HL-60/S4 treated with retinoic acid at 250 ng/mL for 4 days and 3 days (cell line): ENCODE results near the gene CASKIN2.

ENCODE experiments used
- in situ Hi-C: fragments of 300-500 bp; cut with MboI; formaldehyde crosslinking; loops from 2 replicates; pipeline ENCODE4 v1.7.0; 2022; ENCODE audit warnings: low sequenced_read_pairs

CASKIN2 gene

GRCh38 chr17:75549246-75550138, 34.2 kb upstream of the CASKIN2 start:
- in situ Hi-C loops = no loop called here

- in situ Hi-C loops = no loop called here
Observed at GRCh38 chr17:75548813-75549212, 33.5 kb upstream of the CASKIN2 start.

- in situ Hi-C loops = no loop called here
Observed at GRCh38 chr17:75547091-75547490, 31.8 kb upstream of the CASKIN2 start.

GRCh38 chr17:75546181-75546580, 30.8 kb upstream of the CASKIN2 start:
- in situ Hi-C loops = no loop called here

GRCh38 chr17:75544250-75544649, 28.9 kb upstream of the CASKIN2 start:
- in situ Hi-C loops = no loop called here

- in situ Hi-C loops = no loop called here
Observed at GRCh38 chr17:75542728-75543336, 27.5 kb upstream of the CASKIN2 start.

- in situ Hi-C loops = no loop called here
Observed at GRCh38 chr17:75542229-75542628, 26.9 kb upstream of the CASKIN2 start.

- in situ Hi-C loops = no loop called here
Observed at GRCh38 chr17:75540923-75541503, 25.7 kb upstream of the CASKIN2 start.

- in situ Hi-C loops = no loop called here
Observed at GRCh38 chr17:75539967-75540729, 24.8 kb upstream of the CASKIN2 start.

- in situ Hi-C loops = no loop called here
Observed at GRCh38 chr17:75536366-75536765, 21.0 kb upstream of the CASKIN2 start.

GRCh38 chr17:75535871-75536270, 20.5 kb upstream of the CASKIN2 start:
- in situ Hi-C loops = no loop called here

- in situ Hi-C loops = no loop called here
Observed at GRCh38 chr17:75535119-75535537, 19.8 kb upstream of the CASKIN2 start.

GRCh38 chr17:75531721-75532072, 16.4 kb upstream of the CASKIN2 start:
- in situ Hi-C loops = no loop called here

GRCh38 chr17:75530837-75531720, 15.7 kb upstream of the CASKIN2 start:
- in situ Hi-C loops = no loop called here

GRCh38 chr17:75526555-75527270, 11.4 kb upstream of the CASKIN2 start:
- in situ Hi-C loops = no loop called here

- in situ Hi-C loops = no loop called here
Observed at GRCh38 chr17:75525806-75526554, 10.6 kb upstream of the CASKIN2 start.

- in situ Hi-C loops = no loop called here
Observed at GRCh38 chr17:75524970-75525805, 9.9 kb upstream of the CASKIN2 start, which contains the start of gene LLGL2. TSS of gene LLGL2 (plus strand) at chr17:75525697. CDS start at chr17:75543427, 17,730 bp downstream.
